SJSA1 (cell line): ENCODE data around the gene DNAH3. TPM values are rescaled to one million over a fixed set of nuclear protein-coding genes. Genes with fewer than 3 reads are reported as not detected.
"Not testable (repeated sequence)": the region's sequence is repeated elsewhere in the genome, so short reads cannot be mapped to it uniquely, and the experiment has no call there.

Experiments used
- DNase-seq, 2 experiments: peaks; one replicate each; pipeline ENCODE4 v3.0.0-alpha.2; 2015 to 2020; ENCODE audit warnings: low spot score in 2 of 2, low read depth in 1 of 2
- H3K27ac ChIP-seq: fragments of 250-450 bp; sonication (Bioruptor Pico); 2 replicates; pipeline ENCODE4 v1.5.1; 2020; ENCODE audit warnings: mild to moderate bottlenecking, moderate library complexity
- H3K27me3 ChIP-seq: fragments of 250-450 bp; sonication (Bioruptor Pico); replicated peaks from 2 replicates; pipeline ENCODE4 v1.5.1; 2020; ENCODE audit warnings: mild to moderate bottlenecking, moderate library complexity
- H3K36me3 ChIP-seq: fragments of 250-450 bp; sonication (Bioruptor Pico); 2 replicates; pipeline ENCODE4 v1.5.1; 2020; ENCODE audit warnings: mild to moderate bottlenecking
- H3K4me1 ChIP-seq: fragments of 250-450 bp; sonication (Bioruptor Pico); replicated peaks from 2 replicates; pipeline ENCODE4 v1.6.1; 2021; ENCODE audit warnings: mild to moderate bottlenecking
- H3K4me3 ChIP-seq: fragments of 250-450 bp; sonication (Bioruptor Pico); 2 replicates; pipeline ENCODE4 v1.5.1; 2020; ENCODE audit warnings: mild to moderate bottlenecking
- H3K9me3 ChIP-seq: fragments of 250-450 bp; sonication (Bioruptor Pico); replicated peaks from 2 replicates; pipeline ENCODE4 v1.5.1; 2020; ENCODE audit warnings: mild to moderate bottlenecking
- total RNA-seq: library from RNA; depleted of rRNA; stranded (reverse); fragments of >200 nt; shearing (Covaris generic); gene quantifications from 2 replicates; pipeline ENCODE4 v1.2.3, GENCODE V29; 2014

The DNAH3 gene
- total RNA-seq, 1 experiment from 2014 or later = 0.03 TPM

- Histone ChIP-seq H3K4me1 (no peaks in the 10 kb centered on the region), H3K4me3 (no peak overlapping the region), H3K27ac (no peak overlapping the region), H3K36me3 (no peaks in the 10 kb centered on the region), H3K27me3 (no peaks in the 10 kb centered on the region; the same call in 1 of the 2 replicates), H3K9me3 (no peaks in the 10 kb centered on the region; the same call in 1 of the 2 replicates)
- no peak for DNase-seq
Measured at GRCh38 chr16:21009815-21010214, 140.8 kb downstream of the DNAH3 start.

DNA sequence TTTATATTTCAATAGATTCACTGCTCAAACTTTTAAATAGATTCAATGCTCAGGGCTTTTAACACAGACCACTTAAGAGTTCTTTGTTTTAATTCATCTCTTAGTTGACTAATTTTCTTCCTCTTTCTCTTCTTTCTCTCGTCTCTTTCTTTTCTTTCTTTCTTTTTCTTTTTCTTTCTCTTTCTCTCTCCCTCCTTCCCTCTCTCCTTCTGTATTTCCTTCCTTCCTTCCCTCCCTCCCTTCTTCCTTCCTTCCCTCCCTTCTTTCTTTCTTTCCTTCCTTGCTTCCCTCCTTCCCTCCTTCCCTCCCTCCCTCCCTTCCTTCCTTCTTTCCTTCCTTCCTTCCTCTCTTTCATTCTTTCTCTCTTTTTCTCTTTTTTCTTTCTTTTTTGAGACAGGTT, 145.6 kb downstream of the DNAH3 start:
- Histone ChIP-seq H3K4me3 (no peak overlapping the region), H3K36me3 (no peaks in the 10 kb centered on the region), H3K27ac (no peak overlapping the region), H3K4me1 (no peaks in the 10 kb centered on the region), H3K9me3 (no peaks in the 10 kb centered on the region), H3K27me3 (peaks cover 9% of the 10 kb centered on the region; the same call in 1 of the 2 replicates)
- DNase-seq = no peak

DNA sequence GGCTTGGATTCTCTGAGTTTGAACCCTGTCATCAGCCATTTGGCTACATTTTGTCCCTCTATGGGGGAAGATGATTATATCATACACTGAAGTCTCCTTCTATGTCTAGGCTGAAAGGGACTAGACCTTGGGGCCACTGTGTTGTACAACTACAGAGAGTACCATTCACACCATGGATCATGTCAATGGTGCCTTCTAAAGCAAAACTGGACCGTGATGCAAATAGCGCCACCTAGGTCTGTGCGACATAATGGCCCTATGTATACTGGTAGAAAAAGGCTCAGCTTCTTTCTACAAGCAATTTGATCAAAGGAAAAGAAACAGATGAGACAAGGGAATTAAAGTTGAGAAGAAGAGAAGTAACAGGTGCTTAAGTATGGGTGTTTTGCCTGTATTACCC, 149.4 kb downstream of the DNAH3 start:
- peak in 1 of 2 experiments; percentile 35 for DNase-seq

DNA sequence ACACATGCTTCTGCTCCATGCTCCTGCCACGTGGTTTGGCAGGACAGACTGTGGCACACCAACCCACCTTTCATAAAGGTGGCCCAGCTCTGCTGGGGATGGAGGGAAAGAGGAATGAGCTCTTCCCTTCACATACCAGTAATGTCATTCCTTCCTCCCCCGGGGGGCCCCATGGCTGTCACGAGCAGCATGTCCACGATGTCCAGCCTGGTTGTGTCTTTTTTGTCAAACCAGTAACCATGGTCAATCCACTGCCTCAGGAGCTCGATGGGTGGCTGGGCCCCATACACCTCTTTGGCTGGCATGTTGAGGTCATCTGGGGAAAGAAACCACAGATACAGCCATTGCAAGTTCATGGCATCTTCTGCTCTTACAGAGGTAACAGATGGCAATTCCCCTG, 153.5 kb downstream of the DNAH3 start:
- no peaks in the 10 kb centered on the region for H3K4me1 ChIP-seq

More for the DNA sequence above, 149.4 kb downstream of the DNAH3 start:
- H3K4me1 ChIP-seq = no peaks in the 10 kb centered on the region
- peaks cover 9% of the 10 kb centered on the region; the same call in 1 of the 2 replicates for H3K27me3 ChIP-seq
- no peak overlapping the region for H3K4me3 ChIP-seq
- H3K9me3 ChIP-seq = no peaks in the 10 kb centered on the region
- H3K27ac ChIP-seq = no peak overlapping the region
- no peaks in the 10 kb centered on the region for H3K36me3 ChIP-seq

GRCh38 chr16:20995711-20996110, 154.9 kb downstream of the DNAH3 start:
- H3K36me3 ChIP-seq = no peaks in the 10 kb centered on the region
- peak in 1 of 2 experiments; percentile 27 for DNase-seq
- H3K27me3 ChIP-seq = peaks cover 2% of the 10 kb centered on the region
- no peaks in the 10 kb centered on the region for H3K9me3 ChIP-seq
- H3K4me3 ChIP-seq = no peak overlapping the region
- H3K4me1 ChIP-seq = no peaks in the 10 kb centered on the region
- no peak overlapping the region for H3K27ac ChIP-seq

More for the DNA sequence above, 153.5 kb downstream of the DNAH3 start:
- peak in 1 of 2 experiments; percentile 31 for DNase-seq
- H3K36me3 ChIP-seq = no peaks in the 10 kb centered on the region
- no peaks in the 10 kb centered on the region for H3K9me3 ChIP-seq
- H3K27ac ChIP-seq = no peak overlapping the region
- peaks cover 5% of the 10 kb centered on the region for H3K27me3 ChIP-seq
- H3K4me3 ChIP-seq = no peak overlapping the region

DNA sequence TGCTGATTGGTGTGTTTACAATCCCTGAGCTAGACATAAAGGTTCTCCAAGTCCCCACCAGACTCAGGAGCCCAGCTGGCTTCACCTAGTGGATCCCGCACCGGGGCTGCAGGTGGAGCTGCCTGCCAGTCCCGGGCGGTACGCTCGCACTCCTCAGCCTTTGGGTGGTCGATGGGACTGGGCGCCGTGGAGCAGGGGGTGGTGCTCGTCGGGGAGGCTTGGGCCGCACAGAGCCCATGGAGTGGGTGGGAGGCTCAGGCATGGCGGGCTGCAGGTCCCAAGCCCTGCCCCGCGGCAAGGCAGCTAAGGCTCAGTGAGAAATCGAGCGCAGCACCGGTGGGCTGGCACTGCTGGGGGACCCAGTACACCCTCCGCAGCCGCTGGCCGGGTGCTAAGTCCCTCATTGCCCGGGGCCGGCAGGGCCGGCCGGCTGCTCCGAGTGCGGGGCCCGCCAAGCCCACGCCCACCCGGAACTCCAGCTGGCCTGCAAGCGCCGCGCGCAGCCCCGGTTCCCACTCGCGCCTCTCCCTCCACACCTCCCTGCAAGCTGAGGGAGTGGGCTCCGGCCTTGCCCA, 161.1 kb downstream of the DNAH3 start:
- H3K9me3 ChIP-seq, H3K27ac ChIP-seq, H3K27me3 ChIP-seq, H3K4me3 ChIP-seq, H3K36me3 ChIP-seq, H3K4me1 ChIP-seq: not testable (repeated sequence)
- peak in 1 of 2 experiments; percentile 28 for DNase-seq

- H3K27me3 ChIP-seq = peaks cover 4% of the 10 kb centered on the region; the same call in 1 of the 2 replicates
- H3K4me3 ChIP-seq = no peak overlapping the region
- no peaks in the 10 kb centered on the region for H3K9me3 ChIP-seq
- DNase-seq = no peak
- H3K36me3 ChIP-seq = no peaks in the 10 kb centered on the region
- no peak overlapping the region for H3K27ac ChIP-seq
- no peaks in the 10 kb centered on the region for H3K4me1 ChIP-seq
Measured at GRCh38 chr16:20987049-20987448, 163.6 kb downstream of the DNAH3 start.

GRCh38 chr16:20984019-20984418, 166.6 kb downstream of the DNAH3 start:
- DNase-seq = no peak
- Histone ChIP-seq H3K4me3 (no peak overlapping the region), H3K27ac (no peak overlapping the region), H3K27me3 (0 out of 2 replicates have a peak, but pooled peaks cover 4% of the 10 kb centered on the region), H3K9me3 (no peaks in the 10 kb centered on the region), H3K4me1 (no peaks in the 10 kb centered on the region), H3K36me3 (no peaks in the 10 kb centered on the region)

- Histone ChIP-seq H3K27ac (no peak overlapping the region), H3K9me3 (no peaks in the 10 kb centered on the region), H3K4me1 (no peaks in the 10 kb centered on the region), H3K27me3 (no peaks in the 10 kb centered on the region), H3K36me3 (no peaks in the 10 kb centered on the region), H3K4me3 (no peak overlapping the region)
- DNase-seq = no peak
Measured at GRCh38 chr16:20976576-20976975, 174.1 kb downstream of the DNAH3 start.

GRCh38 chr16:20973201-20973600, 177.4 kb downstream of the DNAH3 start:
- H3K27me3 ChIP-seq, H3K27ac ChIP-seq, DNase-seq, H3K9me3 ChIP-seq, H3K4me3 ChIP-seq, H3K36me3 ChIP-seq, H3K4me1 ChIP-seq: not testable (repeated sequence)

DNA sequence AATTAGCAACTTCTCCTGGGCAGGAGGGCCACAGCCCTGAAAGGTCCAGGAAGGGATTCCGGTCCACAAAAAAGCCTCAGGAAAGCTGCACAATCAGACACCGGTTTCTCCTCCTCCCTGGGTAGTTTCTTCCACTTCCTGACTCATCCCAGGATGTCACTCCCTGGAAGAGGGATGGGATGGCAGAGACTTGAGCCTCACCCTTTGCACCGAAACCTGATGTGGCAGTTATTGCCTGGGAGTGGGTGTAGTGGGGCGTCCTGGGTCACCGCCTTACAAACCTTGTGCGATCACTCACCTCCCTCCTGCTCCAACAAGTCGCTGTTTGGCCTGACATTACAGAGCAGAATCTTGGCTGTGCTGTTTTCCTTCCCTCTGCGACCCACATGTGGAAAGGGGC, 179.2 kb downstream of the DNAH3 start:
- Histone ChIP-seq H3K4me3 (no peak overlapping the region), H3K4me1 (no peaks in the 10 kb centered on the region), H3K27me3 (no peaks in the 10 kb centered on the region), H3K36me3 (no peaks in the 10 kb centered on the region), H3K9me3 (no peaks in the 10 kb centered on the region), H3K27ac (no peak overlapping the region)
- DNase-seq = no peak

DNA sequence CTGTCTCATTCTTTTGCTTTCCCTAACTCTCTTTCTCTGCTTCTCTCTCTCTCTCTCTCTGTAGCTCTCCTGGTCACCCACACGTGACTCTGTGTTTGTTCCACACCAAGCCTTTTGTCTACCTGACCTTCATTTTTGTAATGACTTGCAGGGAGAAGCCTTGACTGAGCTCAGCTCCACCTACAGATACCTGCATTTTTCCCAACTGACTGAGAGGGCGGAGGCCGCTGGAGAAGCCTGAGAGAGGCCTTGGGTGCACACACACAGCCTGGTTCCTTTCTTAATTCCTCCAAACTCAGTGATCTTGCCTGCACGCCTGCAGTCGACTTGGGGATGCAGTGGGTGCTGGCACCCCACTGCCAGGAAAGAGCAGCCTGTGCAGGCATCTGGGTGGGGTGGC, 181.3 kb downstream of the DNAH3 start:
- Histone ChIP-seq H3K36me3 (no peaks in the 10 kb centered on the region), H3K27ac (no peak overlapping the region), H3K4me3 (no peak overlapping the region), H3K4me1 (no peaks in the 10 kb centered on the region), H3K27me3 (no peaks in the 10 kb centered on the region), H3K9me3 (no peaks in the 10 kb centered on the region; the same call in 1 of the 2 replicates)
- DNase-seq = no peak

DNA sequence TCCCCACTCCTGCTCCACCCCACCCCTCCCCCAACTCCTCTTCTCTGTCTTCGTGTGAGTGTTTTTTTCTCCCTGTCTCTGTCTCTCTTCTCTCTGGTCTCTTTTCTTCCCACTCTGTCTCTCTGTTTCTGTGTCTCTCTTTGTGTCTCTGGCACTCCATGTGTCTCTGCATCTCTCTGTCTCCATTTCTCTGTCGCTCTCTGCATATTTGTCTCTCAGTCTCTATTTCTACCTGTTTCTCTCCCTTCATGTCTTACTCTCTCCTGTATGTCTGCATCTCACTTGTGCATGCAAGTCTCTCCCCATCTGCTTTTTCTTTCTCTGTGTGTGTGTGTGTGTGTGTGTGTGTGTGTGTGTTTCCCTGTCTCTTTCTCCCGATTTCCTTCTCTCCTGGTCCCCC, 181.9 kb downstream of the DNAH3 start:
- no peaks in the 10 kb centered on the region for H3K36me3 ChIP-seq
- no peak for DNase-seq

GRCh38 chr16:20960899-20961298, 189.7 kb downstream of the DNAH3 start:
- Histone ChIP-seq H3K27me3 (no peaks in the 10 kb centered on the region; the same call in 1 of the 2 replicates), H3K27ac (no peak overlapping the region), H3K9me3 (no peaks in the 10 kb centered on the region; the same call in 1 of the 2 replicates), H3K4me1 (no peaks in the 10 kb centered on the region), H3K36me3 (no peaks in the 10 kb centered on the region), H3K4me3 (no peak overlapping the region)
- no peak for DNase-seq

More for the DNA sequence above, 181.9 kb downstream of the DNAH3 start:
- no peak overlapping the region for H3K4me3 ChIP-seq
- H3K9me3 ChIP-seq = no peaks in the 10 kb centered on the region; the same call in 1 of the 2 replicates
- H3K27ac ChIP-seq = no peak overlapping the region
- no peaks in the 10 kb centered on the region for H3K4me1 ChIP-seq
- no peaks in the 10 kb centered on the region for H3K27me3 ChIP-seq

DNA sequence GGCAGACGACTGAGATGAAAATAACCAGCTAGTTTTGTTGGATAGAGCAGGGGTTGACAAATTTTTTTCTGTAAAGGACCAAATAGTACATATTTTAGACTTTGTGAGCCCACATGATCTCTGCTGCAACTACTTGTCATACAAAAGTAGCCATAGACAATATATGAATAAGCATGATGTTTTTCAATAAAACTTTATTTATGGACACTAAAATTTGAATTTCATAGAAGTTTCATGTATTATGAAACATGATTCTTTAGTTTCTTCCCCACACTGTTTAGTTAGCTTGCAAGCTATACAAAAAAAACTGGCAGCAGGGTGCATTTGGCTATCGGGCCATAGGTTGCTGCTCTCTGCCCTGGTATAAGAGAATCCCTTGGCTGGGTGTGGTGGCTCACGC, 193.5 kb downstream of the DNAH3 start:
- Histone ChIP-seq H3K27me3 (no peaks in the 10 kb centered on the region; the same call in 1 of the 2 replicates), H3K9me3 (no peaks in the 10 kb centered on the region), H3K27ac (no peak overlapping the region), H3K4me3 (no peak overlapping the region), H3K4me1 (no peaks in the 10 kb centered on the region), H3K36me3 (no peaks in the 10 kb centered on the region)
- DNase-seq = no peak
